MM.1S (cell line): ENCODE measurements around the gene NRAP.

ENCODE experiments used
- EZH2 ChIP-seq: fragments of 300-600 bp; sonication (generic); optimal IDR thresholded peaks from 2 replicates; pipeline ENCODE3; 2017; ENCODE audit warnings: low read depth, mild to moderate bottlenecking, antibody characterized with exemption, low read length, mixed read lengths
- EZH2phosphoT487 ChIP-seq: fragments of 300-600 bp; sonication (generic); IDR thresholded peaks from 2 replicates; pipeline ENCODE4 v1.6.1; 2018; ENCODE audit warnings: antibody characterized with exemption, low read length
- TF ChIP-seq, protein P1 (sequence below): fragments of 300-600 bp; sonication (generic); IDR thresholded peaks from 2 replicates; pipeline ENCODE4 v1.5.1; 2016; ENCODE audit warnings: antibody characterized with exemption, low read length, mixed read lengths

DNA sequence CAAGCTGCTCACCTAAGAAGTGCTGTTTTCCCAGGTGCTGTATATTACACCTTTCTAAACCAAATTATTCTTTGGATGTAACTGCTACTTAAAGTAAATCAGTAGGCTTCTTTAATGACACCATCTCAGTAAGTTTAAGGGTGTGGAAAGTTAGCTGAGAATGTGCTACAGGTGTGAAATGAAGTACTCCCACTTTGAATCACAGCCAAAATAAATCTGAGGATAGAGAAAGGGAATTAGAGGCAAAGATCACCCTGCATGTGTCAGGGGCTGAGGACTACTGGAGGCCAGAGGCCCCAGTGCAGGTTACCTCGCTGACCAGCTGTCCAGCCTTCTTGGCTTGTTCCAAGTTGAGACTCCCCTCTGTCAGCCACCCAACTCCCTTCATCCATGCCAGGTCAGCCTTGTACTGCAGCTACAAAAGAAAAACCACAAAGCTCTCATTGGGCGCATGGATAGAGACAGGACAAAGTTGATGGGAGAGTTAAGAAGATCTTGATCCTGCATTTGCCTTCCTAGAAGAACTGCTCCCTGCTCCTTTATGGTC is 35.2 kb downstream of the NRAP start:
- TF ChIP-seq, protein P1, sequence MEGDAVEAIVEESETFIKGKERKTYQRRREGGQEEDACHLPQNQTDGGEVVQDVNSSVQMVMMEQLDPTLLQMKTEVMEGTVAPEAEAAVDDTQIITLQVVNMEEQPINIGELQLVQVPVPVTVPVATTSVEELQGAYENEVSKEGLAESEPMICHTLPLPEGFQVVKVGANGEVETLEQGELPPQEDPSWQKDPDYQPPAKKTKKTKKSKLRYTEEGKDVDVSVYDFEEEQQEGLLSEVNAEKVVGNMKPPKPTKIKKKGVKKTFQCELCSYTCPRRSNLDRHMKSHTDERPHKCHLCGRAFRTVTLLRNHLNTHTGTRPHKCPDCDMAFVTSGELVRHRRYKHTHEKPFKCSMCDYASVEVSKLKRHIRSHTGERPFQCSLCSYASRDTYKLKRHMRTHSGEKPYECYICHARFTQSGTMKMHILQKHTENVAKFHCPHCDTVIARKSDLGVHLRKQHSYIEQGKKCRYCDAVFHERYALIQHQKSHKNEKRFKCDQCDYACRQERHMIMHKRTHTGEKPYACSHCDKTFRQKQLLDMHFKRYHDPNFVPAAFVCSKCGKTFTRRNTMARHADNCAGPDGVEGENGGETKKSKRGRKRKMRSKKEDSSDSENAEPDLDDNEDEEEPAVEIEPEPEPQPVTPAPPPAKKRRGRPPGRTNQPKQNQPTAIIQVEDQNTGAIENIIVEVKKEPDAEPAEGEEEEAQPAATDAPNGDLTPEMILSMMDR, result no peak
- no peak for TF ChIP-seq EZH2
- TF ChIP-seq EZH2phosphoT487, result no peak
